Measurements from ENCODE around the gene USP34.

- TF ChIP-seq CTCF (IDR thresholded peaks at IDR 0.05) (no peak), POLR2A (IDR thresholded peaks at IDR 0.05) (no peak)
These were observed 117.0 kb downstream of the USP34 start for GRCh38 chr2:61353909-61354308.
